ENCODE results near the gene TEX101. TPM values are rescaled to one million over a fixed set of nuclear protein-coding genes. Genes with fewer than 3 reads are reported as not detected.
"Not testable (repeated sequence)": the region's sequence is repeated elsewhere in the genome, so short reads cannot be mapped to it uniquely, and the experiment has no call there.

The TEX101 gene
- not detected for total RNA-seq (ENCODE audit: unreplicated experiment)
- long read RNA-seq, result 0 reads

- DNase-seq, result no peak
- H3K9me3 Mint-ChIP-seq (ENCODE audit: unreplicated experiment), result peaks cover 3% of the 10 kb centered on the region
- H3K36me3 Mint-ChIP-seq (ENCODE audit: unreplicated experiment), result no peaks in the 10 kb centered on the region
- TF ChIP-seq CTCF (IDR thresholded peaks at IDR 0.05; ENCODE audit: partially characterized antibody, unreplicated experiment), result no peak
- no peaks in the 10 kb centered on the region for H3K4me1 Mint-ChIP-seq (ENCODE audit: low read depth, unreplicated experiment)
- no peak within 1 kb of the TSS for H3K4me3 Mint-ChIP-seq (ENCODE audit: unreplicated experiment)
- H3K27ac Mint-ChIP-seq (ENCODE audit: unreplicated experiment), result no peak within 1 kb of the TSS
- H3K27me3 Mint-ChIP-seq (ENCODE audit: unreplicated experiment), result peaks cover 2% of the 10 kb centered on the region
These were observed at the start of gene TEX101 for GRCh38 chr19:43414554-43414953. TSS of gene TEX101 (plus strand) at chr19:43414890. CDS start at chr19:43415920, 1,030 bp downstream.

GRCh38 chr19:43365677-43366076, 49.0 kb upstream of the TEX101 start:
- H3K9me3 Mint-ChIP-seq (ENCODE audit: unreplicated experiment); H3K4me3 Mint-ChIP-seq (ENCODE audit: unreplicated experiment); H3K4me1 Mint-ChIP-seq (ENCODE audit: low read depth, unreplicated experiment); DNase-seq; H3K36me3 Mint-ChIP-seq (ENCODE audit: unreplicated experiment); H3K27me3 Mint-ChIP-seq (ENCODE audit: unreplicated experiment); H3K27ac Mint-ChIP-seq (ENCODE audit: unreplicated experiment): not testable (repeated sequence)

GRCh38 chr19:43367822-43368221, 46.9 kb upstream of the TEX101 start:
- no peak for TF ChIP-seq CTCF (IDR thresholded peaks at IDR 0.05; ENCODE audit: partially characterized antibody, unreplicated experiment)
- no peak overlapping the region for H3K4me3 Mint-ChIP-seq (ENCODE audit: unreplicated experiment)
- no peaks in the 10 kb centered on the region for H3K36me3 Mint-ChIP-seq (ENCODE audit: unreplicated experiment)
- peaks cover 2% of the 10 kb centered on the region for H3K9me3 Mint-ChIP-seq (ENCODE audit: unreplicated experiment)
- H3K4me1 Mint-ChIP-seq (ENCODE audit: low read depth, unreplicated experiment), result no peaks in the 10 kb centered on the region
- H3K27ac Mint-ChIP-seq (ENCODE audit: unreplicated experiment), result no peak overlapping the region
- no peak for DNase-seq
- H3K27me3 Mint-ChIP-seq (ENCODE audit: unreplicated experiment), result no peaks in the 10 kb centered on the region

- H3K27ac Mint-ChIP-seq (ENCODE audit: unreplicated experiment); H3K9me3 Mint-ChIP-seq (ENCODE audit: unreplicated experiment); H3K27me3 Mint-ChIP-seq (ENCODE audit: unreplicated experiment); DNase-seq; H3K36me3 Mint-ChIP-seq (ENCODE audit: unreplicated experiment); H3K4me3 Mint-ChIP-seq (ENCODE audit: unreplicated experiment); H3K4me1 Mint-ChIP-seq (ENCODE audit: low read depth, unreplicated experiment): not testable (repeated sequence)
These were observed 45.8 kb upstream of the TEX101 start for GRCh38 chr19:43368897-43369296.

- DNase-seq, result no peak
- H3K4me3 Mint-ChIP-seq (ENCODE audit: unreplicated experiment), result no peak overlapping the region
- no peak overlapping the region for H3K27ac Mint-ChIP-seq (ENCODE audit: unreplicated experiment)
- no peaks in the 10 kb centered on the region for H3K36me3 Mint-ChIP-seq (ENCODE audit: unreplicated experiment)
- peaks cover 2% of the 10 kb centered on the region for H3K9me3 Mint-ChIP-seq (ENCODE audit: unreplicated experiment)
- H3K4me1 Mint-ChIP-seq (ENCODE audit: low read depth, unreplicated experiment), result no peaks in the 10 kb centered on the region
- TF ChIP-seq CTCF (IDR thresholded peaks at IDR 0.05; ENCODE audit: partially characterized antibody, unreplicated experiment), result no peak
- no peaks in the 10 kb centered on the region for H3K27me3 Mint-ChIP-seq (ENCODE audit: unreplicated experiment)
These were observed 42.8 kb upstream of the TEX101 start for GRCh38 chr19:43371909-43372308.

GRCh38 chr19:43372462-43372861, 42.2 kb upstream of the TEX101 start:
- Mint-ChIP-seq H3K36me3 (ENCODE audit: unreplicated experiment) (no peaks in the 10 kb centered on the region), H3K27me3 (ENCODE audit: unreplicated experiment) (no peaks in the 10 kb centered on the region), H3K9me3 (ENCODE audit: unreplicated experiment) (peaks cover 2% of the 10 kb centered on the region), H3K4me3 (ENCODE audit: unreplicated experiment) (no peak overlapping the region), H3K27ac (ENCODE audit: unreplicated experiment) (no peak overlapping the region), H3K4me1 (ENCODE audit: low read depth, unreplicated experiment) (no peaks in the 10 kb centered on the region)
- no peak for TF ChIP-seq CTCF (IDR thresholded peaks at IDR 0.05; ENCODE audit: partially characterized antibody, unreplicated experiment)
- DNase-seq, result no peak

- H3K9me3 Mint-ChIP-seq (ENCODE audit: unreplicated experiment); H3K4me1 Mint-ChIP-seq (ENCODE audit: low read depth, unreplicated experiment); H3K36me3 Mint-ChIP-seq (ENCODE audit: unreplicated experiment); H3K27me3 Mint-ChIP-seq (ENCODE audit: unreplicated experiment); H3K4me3 Mint-ChIP-seq (ENCODE audit: unreplicated experiment); H3K27ac Mint-ChIP-seq (ENCODE audit: unreplicated experiment); DNase-seq: not testable (repeated sequence)
These were observed 37.1 kb upstream of the TEX101 start for GRCh38 chr19:43377624-43378023.

Measured in glutamatergic neuron (in vitro differentiated cells).